ENCODE results near the gene YIPF7.

- TF ChIP-seq MAX (CRISPR knock-in tag; IDR thresholded peaks at IDR 0.05) (no peak), USF2 (CRISPR knock-in tag; IDR thresholded peaks at IDR 0.05) (no peak), ATF3 (CRISPR knock-in tag; conservative IDR thresholded peaks at IDR 0.05) (no peak), TEAD4 (CRISPR knock-in tag; IDR thresholded peaks at IDR 0.05) (no peak), ETV6 (CRISPR knock-in tag; IDR thresholded peaks at IDR 0.05) (no peak), CTCF (IDR thresholded peaks at IDR 0.05) (no peak)
These were observed 577 bp upstream of the YIPF7 start for GRCh38 chr4:44652002-44652401.
